Epithelial cell of prostate (primary cell): Measurements from ENCODE around the gene SLC8A1.

Source experiments
- DNase-seq: peaks from one replicate; pipeline ENCODE4 v3.0.0-alpha.2; 2011; ENCODE audit warnings: low read depth, low spot score
- H3K27ac ChIP-seq: fragments of 450-650 bp; 2 replicates; pipeline ENCODE4 v1.5.1; 2017; ENCODE audit warnings: mild to moderate bottlenecking

Gene SLC8A1

DNA sequence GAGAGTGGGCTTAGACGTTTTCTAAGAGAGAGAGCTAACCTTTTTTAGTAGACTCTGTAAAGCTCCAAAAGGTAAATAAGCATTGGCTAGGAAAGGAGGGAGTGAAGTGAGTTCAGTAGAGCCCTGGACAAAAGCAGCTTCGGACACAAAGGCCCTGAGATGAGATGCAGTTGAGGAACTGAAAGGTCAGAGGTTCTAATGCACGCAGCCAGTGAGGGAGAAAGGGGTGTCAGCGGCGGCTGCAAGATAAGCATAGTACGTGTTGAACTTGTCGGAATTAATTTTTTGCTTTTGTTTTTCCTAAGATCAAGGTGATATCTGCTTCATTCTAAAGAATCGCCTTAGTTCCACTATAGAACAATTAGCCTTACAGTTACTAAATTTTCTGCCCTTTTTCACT, 11.2 kb upstream of the SLC8A1 start:
- no peak for DNase-seq
- H3K27ac ChIP-seq, result no peak overlapping the region

DNA sequence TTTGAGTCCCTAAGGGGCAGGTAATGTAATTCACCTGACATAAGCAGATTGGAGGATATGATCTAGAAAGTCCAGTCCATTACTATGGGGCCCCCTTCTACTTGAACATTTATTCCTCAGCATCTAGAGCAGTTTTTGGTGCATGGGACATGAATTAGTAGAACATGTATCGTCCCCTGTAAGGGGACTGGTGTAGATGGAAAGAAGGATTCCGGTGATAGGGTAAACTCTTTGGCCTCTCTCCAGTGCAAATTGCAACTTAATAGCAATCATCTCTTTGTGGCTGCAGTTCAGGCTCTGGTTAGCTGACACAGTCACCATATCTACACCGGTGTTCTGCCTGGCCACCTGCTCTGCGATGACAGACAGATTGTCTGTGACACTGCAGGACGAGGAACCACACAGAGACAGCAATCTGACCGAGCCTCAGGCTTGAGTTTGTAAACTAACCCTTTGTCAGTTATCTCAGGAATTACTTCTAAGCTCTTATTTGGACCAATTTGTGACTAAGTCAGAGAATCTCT, 6.4 kb upstream of the SLC8A1 start:
- DNase-seq, result no peak
- no peak overlapping the region for H3K27ac ChIP-seq

DNA sequence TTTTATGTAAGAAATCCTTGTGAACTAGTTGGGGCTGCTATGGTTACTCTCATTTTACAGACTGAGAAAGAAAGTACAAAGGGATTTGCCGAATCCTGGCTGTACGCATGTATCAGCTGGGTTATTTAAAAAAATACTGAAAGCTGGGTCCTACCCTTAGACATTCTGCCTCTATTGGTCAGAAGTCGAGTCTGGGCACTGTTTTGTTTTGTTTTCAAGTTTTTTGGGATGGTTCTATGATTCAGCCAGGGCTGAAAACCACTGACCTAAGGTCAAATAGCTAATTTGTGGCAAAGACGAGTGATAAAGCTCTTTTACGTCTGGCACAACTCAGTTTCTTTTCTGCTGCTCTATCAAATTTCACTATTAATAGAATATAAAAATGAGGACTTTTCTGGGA, 5.9 kb upstream of the SLC8A1 start:
- H3K27ac ChIP-seq, result no peak overlapping the region
- no peak for DNase-seq

DNA sequence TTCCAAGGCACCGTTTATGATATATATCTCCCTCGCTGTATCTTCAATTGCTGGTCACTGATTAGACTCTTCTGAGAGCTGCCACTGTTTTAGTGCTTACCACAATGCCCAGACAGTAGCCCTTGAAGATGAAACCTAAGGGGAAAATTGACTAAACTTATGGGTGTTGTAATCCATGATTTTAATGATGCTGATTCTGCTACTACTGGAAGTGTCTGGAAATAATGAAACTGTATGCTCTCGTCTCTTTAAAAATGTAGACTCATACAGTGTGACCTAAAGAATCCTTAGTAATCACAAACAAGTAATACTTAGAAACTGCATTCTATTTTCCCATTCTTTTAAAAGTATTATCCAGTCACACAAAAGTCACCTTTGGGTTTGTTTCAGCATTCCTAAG, 5.5 kb upstream of the SLC8A1 start:
- DNase-seq, result no peak

DNA sequence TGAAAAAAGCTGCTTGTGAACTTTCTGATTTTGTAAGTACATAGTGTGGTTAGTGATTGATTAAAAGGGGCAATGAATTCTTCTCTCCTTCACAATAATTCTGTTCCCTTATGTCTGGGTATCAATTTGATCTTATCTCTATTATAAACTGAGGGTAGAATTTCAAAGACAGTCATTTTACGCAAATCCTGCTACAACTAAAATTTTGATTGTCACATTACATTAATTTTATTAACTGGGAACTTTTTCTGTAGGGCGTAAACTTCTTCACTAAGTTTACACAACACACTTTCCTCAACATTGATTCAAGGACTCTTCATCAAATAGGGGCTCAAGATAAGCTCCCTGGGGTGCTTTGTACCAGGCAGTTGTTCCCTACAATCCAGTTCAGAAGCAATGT, 5.0 kb upstream of the SLC8A1 start:
- no peak overlapping the region for H3K27ac ChIP-seq
- no peak for DNase-seq

More for the DNA sequence above, 5.5 kb upstream of the SLC8A1 start:
- H3K27ac ChIP-seq, result no peak overlapping the region

DNA sequence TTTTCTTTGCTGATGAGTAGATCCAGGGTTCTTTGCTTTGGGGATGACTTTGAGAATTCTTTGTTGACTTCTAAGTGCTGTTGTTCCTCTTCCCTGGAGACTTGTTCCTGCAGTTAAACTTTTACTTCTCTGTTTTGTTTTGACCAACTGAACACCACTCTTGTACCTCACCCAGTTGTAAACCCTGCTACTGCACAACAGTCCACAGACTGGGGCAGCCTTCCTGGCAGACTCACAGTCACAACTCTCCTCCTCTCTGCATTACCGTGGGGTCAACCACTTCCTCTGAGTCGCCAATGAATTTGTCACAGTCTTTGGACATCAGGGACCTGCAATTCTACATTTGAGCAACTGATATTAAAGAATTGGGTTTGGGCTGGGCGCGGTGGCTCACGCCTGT, 3.8 kb upstream of the SLC8A1 start:
- DNase-seq, result no peak
- no peak overlapping the region for H3K27ac ChIP-seq

DNA sequence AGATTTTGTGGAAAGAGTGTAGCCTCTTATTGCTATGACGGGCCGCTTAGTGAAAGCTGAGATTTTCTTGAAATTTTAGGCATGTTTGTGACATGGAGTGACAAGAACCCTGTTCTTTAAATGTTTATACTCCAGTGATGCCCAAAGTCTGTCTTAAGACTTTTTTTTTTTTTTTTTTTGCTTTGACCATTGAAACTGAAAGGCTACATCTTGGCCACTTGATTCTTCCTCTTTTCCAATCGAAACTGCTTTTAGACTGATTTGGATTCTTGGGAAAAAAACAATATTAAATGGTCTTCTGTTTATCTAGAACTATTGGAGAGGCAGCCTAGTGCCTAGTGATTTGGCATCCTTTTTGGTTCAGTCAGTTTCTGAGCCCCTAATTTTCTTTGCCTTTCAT, 2.4 kb upstream of the SLC8A1 start:
- H3K27ac ChIP-seq, result no peak overlapping the region
- DNase-seq, result no peak

DNA sequence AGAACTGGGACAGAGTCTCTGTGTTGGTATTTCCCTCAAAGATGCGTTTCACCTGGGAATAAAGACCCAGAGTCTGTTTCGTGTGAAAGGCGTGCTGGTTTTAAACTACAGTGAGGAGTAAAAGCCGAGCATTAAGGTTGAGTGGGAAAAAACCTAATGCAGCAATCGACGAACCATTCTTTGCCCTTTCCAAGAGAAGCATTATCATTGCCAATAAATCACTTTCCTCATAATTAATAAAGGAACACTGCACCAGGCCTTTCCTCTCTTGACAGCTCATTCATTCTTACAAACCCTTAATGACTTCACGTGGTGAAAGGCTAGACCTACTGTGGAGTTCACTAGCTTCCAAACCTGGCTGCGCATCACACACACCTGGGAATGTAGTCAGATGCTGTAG, 896 bp upstream of the SLC8A1 start:
- no peak for DNase-seq
- no peak overlapping the region for H3K27ac ChIP-seq

DNA sequence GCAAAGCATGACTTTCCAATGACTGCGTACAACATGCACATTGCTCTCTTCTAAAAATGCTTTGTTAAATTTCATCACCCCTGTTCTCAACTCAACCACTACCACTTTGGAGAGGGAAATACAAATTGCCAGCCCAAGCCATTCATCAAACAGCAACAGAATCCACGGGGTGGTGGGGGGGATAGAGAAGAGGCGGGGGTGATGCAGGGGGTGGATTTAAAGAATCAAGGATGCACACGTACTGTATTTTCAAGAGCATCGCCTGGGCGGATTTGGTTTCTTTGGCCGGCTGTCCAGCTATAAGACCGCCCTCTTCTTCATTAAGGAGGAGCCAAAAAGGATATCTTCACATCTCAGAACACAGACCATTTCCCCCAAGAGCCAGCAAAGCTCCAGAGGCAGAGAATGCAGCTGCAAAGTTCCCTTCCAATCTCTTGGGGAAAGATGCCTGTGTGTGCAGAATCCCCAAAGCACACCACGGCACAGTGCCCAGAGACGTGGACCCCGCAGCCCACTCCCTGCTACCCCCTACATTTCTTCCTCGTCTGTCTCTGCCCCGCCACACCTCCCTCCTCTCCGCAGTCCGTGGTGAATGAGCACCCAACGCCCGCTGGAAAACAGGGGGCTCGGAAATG, 977 bp downstream of the SLC8A1 start:
- DNase-seq, result no peak
- no peak overlapping the region for H3K27ac ChIP-seq

DNA sequence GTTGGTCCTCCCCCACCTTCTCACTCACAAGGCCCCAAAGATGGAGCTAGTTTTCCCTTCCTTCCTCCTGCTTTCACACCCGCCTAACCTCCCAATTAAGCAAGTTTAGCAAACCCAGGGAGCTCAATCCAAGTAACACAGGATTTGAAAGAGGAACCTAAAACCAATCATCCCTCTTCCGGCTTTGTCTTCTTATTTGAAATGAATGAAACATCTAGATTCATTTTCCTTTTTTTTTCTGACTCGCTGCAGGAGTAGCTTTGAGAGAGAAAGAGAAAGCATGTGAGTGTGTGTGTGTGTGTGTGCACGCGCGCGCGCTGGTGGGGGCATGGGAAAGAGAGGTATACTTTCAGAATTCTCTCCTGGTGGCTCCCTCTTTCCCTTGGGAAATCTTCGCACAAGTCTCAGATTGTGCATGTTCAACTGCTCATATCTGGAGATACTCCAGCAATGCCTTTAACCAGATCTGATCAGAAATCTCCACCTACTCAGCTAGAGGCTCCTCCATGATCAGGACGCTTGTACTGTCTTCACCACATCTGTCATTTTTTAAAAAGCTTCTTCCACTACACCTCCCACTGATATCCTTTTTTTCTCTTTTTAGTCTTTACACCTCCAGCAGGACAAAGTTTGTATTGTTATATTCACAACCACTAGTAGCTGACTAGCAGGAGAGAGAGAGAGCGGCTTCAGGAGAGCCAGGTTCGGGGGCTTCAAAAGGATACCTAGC, 1.7 kb downstream of the SLC8A1 start:
- DNase-seq, result no peak
- H3K27ac ChIP-seq, result no peak overlapping the region

DNA sequence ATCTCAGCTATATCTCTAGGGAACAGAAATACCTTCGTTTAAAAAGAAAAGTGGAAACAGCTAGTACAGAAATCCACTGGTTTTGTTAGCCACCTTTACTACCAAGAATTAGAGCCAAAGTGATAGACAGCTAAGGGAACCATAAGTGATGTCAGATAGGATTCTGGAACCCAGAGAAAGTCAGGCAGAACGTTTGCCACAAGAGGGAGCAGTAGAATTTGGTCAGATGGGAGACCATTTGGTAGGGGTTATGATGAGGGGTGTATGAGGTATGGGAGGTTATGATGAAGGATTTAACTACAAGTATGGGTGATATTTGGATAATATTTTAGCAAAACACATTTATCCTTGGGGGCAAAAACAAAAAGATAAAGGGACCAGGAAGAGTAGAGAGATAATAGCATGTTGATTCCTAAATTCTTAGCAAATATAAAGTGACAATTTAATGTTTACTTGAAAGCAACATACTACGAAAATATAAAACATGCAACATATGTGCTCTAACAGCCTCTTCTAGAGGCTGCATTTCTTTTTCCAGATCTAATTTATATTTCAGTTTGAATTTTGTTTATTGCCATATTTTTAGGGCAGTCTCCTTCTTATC, 3.3 kb downstream of the SLC8A1 start:
- no peak overlapping the region for H3K27ac ChIP-seq

DNA sequence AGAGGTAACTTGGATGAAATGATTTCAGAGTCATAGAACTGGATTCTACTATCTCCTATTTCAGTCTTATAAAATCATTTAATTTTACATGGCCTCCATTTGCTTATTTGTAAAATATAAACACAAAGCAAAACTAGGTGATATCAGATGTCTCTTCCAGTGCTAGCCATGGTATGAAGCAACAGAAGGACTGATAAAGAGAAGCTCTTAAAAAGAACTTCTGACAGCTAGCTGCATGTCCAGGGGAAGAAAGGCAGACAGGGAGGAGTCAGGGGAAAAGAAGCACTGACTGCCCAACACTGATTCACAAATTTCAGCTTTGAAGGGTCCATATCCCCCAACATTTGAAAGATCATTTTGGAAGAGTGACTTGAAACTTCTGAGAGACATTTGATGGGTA, 6.4 kb downstream of the SLC8A1 start:
- no peak overlapping the region for H3K27ac ChIP-seq
- DNase-seq, result no peak

More for the DNA sequence above, 3.3 kb downstream of the SLC8A1 start:
- no peak for DNase-seq

DNA sequence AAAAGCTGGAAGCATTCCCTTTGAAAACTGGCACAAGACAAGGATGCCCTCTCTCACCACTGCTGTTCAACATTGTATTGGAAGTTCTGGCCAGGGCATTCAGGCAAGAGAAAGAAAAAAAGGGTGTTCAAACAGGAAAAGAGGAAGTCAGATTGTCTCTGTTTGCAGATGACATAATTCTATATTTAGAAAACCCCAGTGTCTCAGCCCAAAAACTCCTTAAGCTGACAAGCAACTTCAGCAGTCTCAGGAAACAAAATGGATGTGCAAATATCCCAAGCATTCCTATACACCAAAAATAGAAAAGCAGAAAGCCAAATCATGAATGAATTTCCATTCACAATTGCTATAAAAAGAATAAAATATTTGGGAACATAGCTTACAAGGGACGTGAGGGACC, 11.1 kb downstream of the SLC8A1 start:
- no peak for DNase-seq
- H3K27ac ChIP-seq, result no peak overlapping the region

DNA sequence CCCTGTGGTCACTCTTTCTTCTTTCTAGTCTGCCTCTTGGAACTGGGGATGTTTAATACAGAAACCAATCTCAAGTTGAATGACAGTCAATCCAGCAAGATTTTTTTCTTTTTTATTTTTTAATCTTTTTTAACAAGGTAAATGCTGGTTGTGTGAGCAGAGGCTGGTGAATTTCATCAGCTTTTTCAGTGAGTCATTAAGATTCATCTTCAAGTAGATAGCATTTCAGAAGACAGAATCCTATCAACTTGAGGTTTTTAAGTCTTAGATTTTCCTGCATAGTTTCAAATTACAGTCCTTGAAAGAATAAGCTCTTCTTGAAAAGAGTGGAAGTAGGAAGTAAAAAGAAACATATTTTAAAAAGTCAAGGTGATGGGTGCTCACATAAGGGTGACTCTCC, 12.4 kb downstream of the SLC8A1 start:
- peak overlapping the region; percentile 50 for H3K27ac ChIP-seq
- DNase-seq, result no peak

DNA sequence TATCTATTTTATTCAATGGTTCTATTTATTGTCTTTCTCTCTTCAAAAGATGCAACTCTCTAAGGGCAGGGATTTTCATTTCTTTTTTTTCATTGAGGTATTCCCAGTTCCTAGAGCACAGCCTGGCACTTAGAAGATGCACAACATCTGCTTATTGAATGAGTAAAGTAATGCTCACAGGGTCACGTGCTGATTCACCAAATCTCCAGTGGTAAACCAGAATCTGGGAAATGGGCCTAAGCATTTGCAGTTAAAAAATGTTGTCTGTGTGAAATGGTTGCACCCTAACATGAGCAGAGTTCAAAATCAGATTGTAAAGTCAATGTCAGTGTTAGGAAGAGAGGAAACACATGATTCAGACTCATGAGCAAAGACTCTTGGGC, 15.8 kb downstream of the SLC8A1 start:
- no peak overlapping the region for H3K27ac ChIP-seq
- DNase-seq, result no peak

DNA sequence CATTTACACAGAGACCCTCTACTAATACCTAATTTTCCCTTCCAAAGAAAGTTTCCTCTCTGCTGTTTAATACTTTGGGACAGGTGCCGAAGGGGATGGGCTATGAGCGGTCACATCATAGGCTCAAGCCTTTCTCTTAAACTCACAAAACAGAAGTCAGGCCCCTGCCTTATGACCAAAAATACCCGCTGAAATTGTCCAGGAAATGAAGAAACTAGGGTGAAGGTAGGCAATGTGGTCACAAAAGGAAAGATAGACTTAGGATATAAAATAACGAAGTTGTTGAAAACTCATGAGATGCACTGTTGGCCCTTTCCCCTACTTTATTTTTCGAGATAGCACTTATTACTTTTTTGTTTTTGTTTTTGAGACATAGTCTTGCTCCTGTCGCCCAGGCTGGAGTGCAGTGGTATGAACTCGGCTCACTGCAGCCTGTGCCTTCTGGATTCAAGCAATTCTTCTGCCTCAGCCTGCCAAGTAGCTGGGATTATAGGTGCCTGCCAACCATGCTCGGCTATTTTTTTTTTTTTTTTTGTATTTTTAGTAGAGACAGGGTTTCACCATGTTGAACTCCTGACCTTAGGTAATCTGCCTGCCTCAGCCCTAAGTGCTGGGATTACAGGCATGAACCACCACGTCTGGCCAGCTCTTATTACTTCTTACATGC, 16.3 kb downstream of the SLC8A1 start:
- H3K27ac ChIP-seq, result peak overlapping the region; percentile 83
- no peak for DNase-seq

DNA sequence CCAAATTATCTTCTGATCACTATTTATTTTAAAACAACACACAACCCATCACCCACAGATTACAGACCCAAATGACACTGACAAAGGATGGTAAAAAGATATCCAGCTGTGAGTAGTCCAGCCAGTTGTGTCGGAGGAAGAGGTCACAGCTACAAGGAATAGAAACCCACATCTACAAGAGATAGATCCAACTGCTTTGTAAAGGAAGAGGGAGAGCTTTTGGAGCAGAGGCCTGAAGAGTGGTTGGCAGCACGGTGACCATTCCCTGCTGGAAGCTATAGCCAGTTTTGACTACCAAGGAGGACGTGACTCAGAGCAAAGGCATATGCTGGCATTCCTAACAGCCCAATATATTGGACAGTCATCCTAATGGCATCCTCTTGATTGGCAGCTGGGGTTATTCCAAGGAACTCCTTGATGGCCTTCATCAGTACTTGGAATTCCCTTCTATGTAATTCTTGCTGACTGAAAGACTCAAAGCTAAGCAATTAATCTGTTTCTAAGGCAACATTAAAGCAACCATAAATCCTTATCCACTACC, 17.1 kb downstream of the SLC8A1 start:
- peak overlapping the region; percentile 83 for H3K27ac ChIP-seq
- DNase-seq, result peak; percentile 59

DNA sequence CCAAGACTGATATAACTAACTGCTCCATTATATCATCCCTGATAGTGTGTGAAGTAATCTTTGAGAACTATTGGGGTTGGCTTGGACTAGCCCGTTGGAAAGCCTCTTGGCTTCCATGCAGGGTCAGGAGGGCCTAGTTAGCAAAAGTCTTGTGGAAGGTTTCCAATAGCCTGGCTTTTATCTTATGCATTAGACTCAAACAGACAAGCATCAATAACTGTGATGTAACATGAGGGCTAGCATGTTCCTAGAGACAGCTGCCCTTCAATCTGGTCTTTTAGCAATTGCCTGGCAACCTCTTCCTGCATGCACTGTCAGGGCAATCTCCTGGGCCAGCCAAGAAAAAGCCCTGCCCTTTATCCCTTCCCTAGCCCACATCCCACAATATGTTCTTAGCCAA, 18.2 kb downstream of the SLC8A1 start:
- DNase-seq, result no peak
- peak overlapping the region; percentile 83 for H3K27ac ChIP-seq

DNA sequence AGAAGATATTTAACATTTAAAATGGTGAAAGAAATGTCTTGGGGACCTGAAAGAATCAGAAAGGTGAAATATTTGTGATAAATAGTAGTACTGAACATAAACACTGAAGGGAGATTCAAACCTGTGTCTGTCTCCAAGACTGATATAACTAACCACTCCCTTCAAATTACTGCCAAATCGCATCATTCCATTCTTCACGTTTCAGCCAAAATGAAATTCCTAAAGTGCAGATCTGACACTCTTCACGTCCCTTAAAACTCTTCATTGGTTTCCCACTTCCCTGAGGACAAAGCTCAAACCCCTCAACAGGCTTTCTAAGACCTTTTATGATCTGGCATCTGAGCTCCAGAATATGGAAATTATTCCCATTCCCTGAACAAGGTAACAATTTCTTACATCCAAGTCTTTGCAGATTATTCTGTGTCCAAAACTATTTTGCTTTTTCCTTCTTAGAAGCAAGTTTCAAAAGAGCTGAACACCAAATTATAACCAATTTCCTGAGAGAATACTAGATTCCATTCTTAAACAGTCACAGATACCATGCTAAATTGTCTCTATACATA, 18.9 kb downstream of the SLC8A1 start:
- H3K27ac ChIP-seq, result no peak overlapping the region
- no peak for DNase-seq

DNA sequence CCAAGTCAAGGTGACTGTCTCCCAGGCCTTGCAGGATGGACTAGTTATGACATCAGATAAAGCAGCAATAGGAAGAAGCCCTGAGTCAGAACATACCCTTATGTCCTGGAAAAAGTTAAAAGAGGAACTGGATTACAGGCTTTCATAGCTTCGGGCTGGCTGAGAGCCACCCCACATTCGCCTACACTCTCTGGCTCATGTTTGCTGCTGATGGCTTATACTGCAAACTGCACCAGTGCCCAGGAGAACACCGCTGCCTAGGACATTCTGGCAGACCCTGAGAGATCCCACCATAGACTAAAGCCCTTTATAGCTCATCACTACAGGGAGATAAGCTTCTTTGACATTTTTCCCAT, 20.3 kb downstream of the SLC8A1 start:
- DNase-seq, result no peak
- H3K27ac ChIP-seq, result no peak overlapping the region
